ENCODE measurements around the gene CDKL4. TPM values are rescaled to one million over a fixed set of nuclear protein-coding genes. Genes with fewer than 3 reads are reported as not detected.
"Not testable (repeated sequence)": the region's sequence is repeated elsewhere in the genome, so short reads cannot be mapped to it uniquely, and the experiment has no call there.

The CDKL4 gene
- total and polyA plus RNA-seq, 8 donors: 0.14 to 0.79 (median 0.25) TPM; not detected in 1

GRCh38 chr2:39246382-39246980, 2.7 kb upstream of the CDKL4 start:
- ATAC-seq: no peak
- peaks cover 0 to 5% (median 4%) of the 10 kb centered on the region in 3 donors for H3K36me3 ChIP-seq
- no peak overlapping the region for H3K4me3 ChIP-seq
- H3K27ac ChIP-seq: no peak overlapping the region
- 86 to 93% methylated on average over 1 of the region's 1 CpG for WGBS, 2 donors
- no peak for FAIRE-seq
- H3K4me1 ChIP-seq: no peaks in the 10 kb centered on the region
- H3K9me3 ChIP-seq: no peaks in the 10 kb centered on the region
- TF ChIP-seq, protein P1, sequence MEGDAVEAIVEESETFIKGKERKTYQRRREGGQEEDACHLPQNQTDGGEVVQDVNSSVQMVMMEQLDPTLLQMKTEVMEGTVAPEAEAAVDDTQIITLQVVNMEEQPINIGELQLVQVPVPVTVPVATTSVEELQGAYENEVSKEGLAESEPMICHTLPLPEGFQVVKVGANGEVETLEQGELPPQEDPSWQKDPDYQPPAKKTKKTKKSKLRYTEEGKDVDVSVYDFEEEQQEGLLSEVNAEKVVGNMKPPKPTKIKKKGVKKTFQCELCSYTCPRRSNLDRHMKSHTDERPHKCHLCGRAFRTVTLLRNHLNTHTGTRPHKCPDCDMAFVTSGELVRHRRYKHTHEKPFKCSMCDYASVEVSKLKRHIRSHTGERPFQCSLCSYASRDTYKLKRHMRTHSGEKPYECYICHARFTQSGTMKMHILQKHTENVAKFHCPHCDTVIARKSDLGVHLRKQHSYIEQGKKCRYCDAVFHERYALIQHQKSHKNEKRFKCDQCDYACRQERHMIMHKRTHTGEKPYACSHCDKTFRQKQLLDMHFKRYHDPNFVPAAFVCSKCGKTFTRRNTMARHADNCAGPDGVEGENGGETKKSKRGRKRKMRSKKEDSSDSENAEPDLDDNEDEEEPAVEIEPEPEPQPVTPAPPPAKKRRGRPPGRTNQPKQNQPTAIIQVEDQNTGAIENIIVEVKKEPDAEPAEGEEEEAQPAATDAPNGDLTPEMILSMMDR (IDR thresholded peaks at IDR 0.05): no peak
- no peak for DNase-seq
- no peaks in the 10 kb centered on the region for H3K27me3 ChIP-seq
- intact Hi-C loops (cut with DNase I): no loop called here

DNA sequence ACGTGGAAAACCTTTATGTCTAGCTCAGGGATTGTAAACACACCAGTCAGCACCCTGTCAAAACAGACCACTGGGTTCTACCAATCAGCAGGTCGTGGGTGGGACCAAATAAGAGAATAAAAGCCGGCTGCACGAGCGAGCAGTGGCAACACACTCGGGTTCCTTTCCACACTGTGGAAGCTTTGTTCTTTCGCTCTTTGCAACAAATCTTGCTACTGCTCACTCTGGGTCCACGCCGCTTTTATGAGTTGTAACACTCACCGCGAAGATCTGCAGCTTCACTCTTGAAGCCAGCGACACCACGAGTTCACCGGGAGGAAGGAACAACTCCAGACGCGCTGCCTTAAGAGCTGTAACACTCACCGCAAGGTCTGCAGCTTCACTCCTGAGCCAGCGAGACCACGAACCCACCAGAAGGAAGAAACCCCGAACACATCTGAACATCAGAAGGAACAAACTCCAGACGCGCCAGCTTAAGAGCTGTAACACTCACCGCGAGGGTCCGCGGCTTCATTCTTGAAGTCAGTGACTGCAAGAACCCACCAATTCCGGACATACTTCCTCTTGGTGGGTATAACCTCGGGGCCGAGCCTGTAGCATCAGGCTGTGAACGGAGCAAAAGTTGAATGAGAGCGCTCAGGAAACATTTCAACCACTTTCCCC, 1.3 kb upstream of the CDKL4 start:
- ATAC-seq: peak in 1 of 4 donors; percentile 50

DNA sequence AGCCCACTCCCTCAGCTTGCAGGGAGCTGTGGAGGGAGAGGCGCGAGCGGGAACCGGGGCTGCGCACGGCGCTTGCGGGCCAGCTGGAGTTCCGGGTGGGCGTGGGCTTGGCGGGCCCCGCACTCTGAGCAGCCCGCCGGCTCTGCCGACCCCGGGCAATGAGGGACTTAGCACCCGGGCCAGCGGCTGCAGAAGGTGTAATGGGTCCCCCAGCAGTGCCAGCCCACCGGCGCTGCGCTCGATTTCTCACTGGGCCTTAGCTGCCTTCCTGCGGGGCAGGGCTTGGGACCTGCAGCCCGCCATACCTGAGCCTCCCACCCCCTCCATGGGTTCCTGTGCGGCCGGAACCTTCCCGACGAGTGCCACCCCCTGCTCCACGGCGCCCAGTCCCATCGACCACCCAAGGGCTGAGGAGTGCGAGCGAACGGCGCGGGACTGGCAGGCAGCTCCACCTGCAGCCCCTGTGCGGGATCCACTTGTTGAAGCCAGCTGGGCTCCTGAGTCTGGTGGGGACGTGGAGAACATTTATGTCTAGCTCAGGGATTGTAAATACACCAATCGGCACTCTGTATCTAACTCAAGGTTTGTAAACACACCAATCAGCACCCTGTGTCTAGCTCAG, 582 bp upstream of the CDKL4 start:
- H3K27me3 ChIP-seq; H3K9me3 ChIP-seq; H3K36me3 ChIP-seq; H3K4me3 ChIP-seq; DNase-seq; ATAC-seq; H3K4me1 ChIP-seq; intact Hi-C loops (cut with DNase I); FAIRE-seq; H3K27ac ChIP-seq: not testable (repeated sequence)
- WGBS, 2 donors: 76 to 91% methylated on average over 38 to 39 of the region's 39 CpGs

More for the DNA sequence above, 1.3 kb upstream of the CDKL4 start:
- DNase-seq; intact Hi-C loops (cut with DNase I); H3K36me3 ChIP-seq; FAIRE-seq; H3K4me3 ChIP-seq; H3K27ac ChIP-seq; H3K9me3 ChIP-seq; H3K27me3 ChIP-seq; H3K4me1 ChIP-seq: not testable (repeated sequence)
- 84 to 93% methylated on average over 31 of the region's 31 CpGs for WGBS, 2 donors

DNA sequence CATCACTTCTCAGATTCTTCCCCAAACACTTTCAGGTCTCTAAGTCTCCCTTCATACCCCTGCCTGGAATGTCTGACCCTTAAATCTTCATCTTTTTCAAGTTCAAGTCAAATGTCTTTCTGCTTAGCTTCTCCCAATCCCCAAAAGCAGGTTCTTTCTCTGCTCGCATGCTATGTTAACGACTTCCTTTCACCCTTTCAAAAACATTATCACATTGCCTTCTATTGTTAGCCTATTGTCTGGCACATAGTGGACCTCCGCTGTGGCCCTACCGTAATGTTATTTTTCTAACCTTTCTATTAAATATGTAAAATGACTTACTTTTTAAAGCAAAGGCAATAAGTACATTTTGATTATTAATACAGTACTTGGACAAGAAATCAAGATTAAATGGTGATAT, 2.2 kb downstream of the CDKL4 start:
- FAIRE-seq (no peak), ATAC-seq (no peak), DNase-seq (no peak)
- intact Hi-C loops (cut with DNase I): no loop called here
- Histone ChIP-seq H3K27me3 (no peaks in the 10 kb centered on the region), H3K36me3 (no peaks in the 10 kb centered on the region), H3K4me3 (no peak overlapping the region), H3K4me1 (no peaks in the 10 kb centered on the region), H3K9me3 (no peaks in the 10 kb centered on the region), H3K27ac (no peak overlapping the region)
- TF ChIP-seq, protein P1 (IDR thresholded peaks at IDR 0.05): no peak
- 81 to 84% methylated on average over 4 of the region's 4 CpGs for WGBS, 2 donors

GRCh38 chr2:39240758-39241157, 3.0 kb downstream of the CDKL4 start:
- WGBS, 2 donors: 85 to 91% methylated on average over 6 of the region's 6 CpGs
- Histone ChIP-seq H3K4me3 (no peak overlapping the region), H3K4me1 (no peaks in the 10 kb centered on the region), H3K27ac (no peak overlapping the region), H3K36me3 (no peaks in the 10 kb centered on the region), H3K9me3 (no peaks in the 10 kb centered on the region), H3K27me3 (no peaks in the 10 kb centered on the region)
- DNase-seq (no peak), ATAC-seq (no peak), FAIRE-seq (no peak)
- TF ChIP-seq, protein P1 (IDR thresholded peaks at IDR 0.05): no peak
- intact Hi-C loops (cut with DNase I): no loop called here

- intact Hi-C loops (cut with DNase I): no loop called here
- ATAC-seq: no peak
- Histone ChIP-seq H3K4me3 (no peak overlapping the region), H3K36me3 (no peaks in the 10 kb centered on the region), H3K27ac (no peak overlapping the region), H3K4me1 (no peaks in the 10 kb centered on the region), H3K9me3 (no peaks in the 10 kb centered on the region), H3K27me3 (no peaks in the 10 kb centered on the region)
- TF ChIP-seq, protein P1 (IDR thresholded peaks at IDR 0.05): no peak
- no peak for FAIRE-seq
- WGBS, 2 donors: 83 to 93% methylated on average over 1 of the region's 1 CpG
- DNase-seq: no peak
These were observed 9.0 kb downstream of the CDKL4 start for GRCh38 chr2:39234754-39235153.

Measured in pancreas (tissue), 10 donors.